ENCODE results near the gene SERPINB2. TPM values are rescaled to one million over a fixed set of nuclear protein-coding genes. Genes with fewer than 3 reads are reported as not detected.

Gene SERPINB2
- total and polyA plus RNA-seq, 10 of the 15 experiments (the other 5 are each of a cell fraction or from before 2014, with no cell fraction given) = 9.6 to 25.3 (median 14.0) TPM

- Histone ChIP-seq H3K9me3 (replicated peaks; ENCODE audit: control insufficient read depth, insufficient read depth, low read length) (no peaks in the 10 kb centered on the region), H3K27ac (ENCODE audit: control insufficient read depth, insufficient read depth) (no peak overlapping the region), H3K79me2 (ENCODE audit: control insufficient read depth, insufficient read depth, low read length) (no peaks in the 10 kb centered on the region), H3K4me2 (ENCODE audit: control insufficient read depth, insufficient read depth) (no peak overlapping the region), H2AFZ (ENCODE audit: control insufficient read depth, low read depth, low read length) (no peak overlapping the region), H4K20me1 (ENCODE audit: control insufficient read depth, insufficient read depth) (no peaks in the 10 kb centered on the region), H3K9ac (ENCODE audit: control insufficient read depth, insufficient read depth, low read length) (no peak overlapping the region), H3K27me3 (replicated peaks in 1 of 2; ENCODE audit: control insufficient read depth in 2 of 2, insufficient read depth in 2 of 2, low read length in 1 of 2) (no peaks in the 10 kb centered on the region), H3K4me3 (no peak overlapping the region), H3K36me3 (ENCODE audit: control insufficient read depth in 2 of 2, insufficient read depth in 2 of 2, low read length in 1 of 2) (no peaks in the 10 kb centered on the region), H3K4me1 (ENCODE audit: control insufficient read depth, insufficient read depth, low read length) (no peaks in the 10 kb centered on the region)
- ChIA-PET CTCF (interaction anchor here (0.9 to 1.5 kb wide), 3 partner anchors 55 to 131 kb away, joined by 3 read pairs; no protein-coding TSS in a partner anchor), SMC1A (ENCODE audit: uncharacterized antibody, unreplicated experiment) (interaction anchor here (1.6 kb wide), 1 partner anchor 54 kb away, joined by 6 read pairs; no protein-coding TSS in a partner anchor), POLR2A (no interaction called here), RAD21 (ENCODE audit: unreplicated experiment) (no interaction called here)
- in situ Hi-C loops (cut with MboI) = no loop called here
- FAIRE-seq (no peak), DNase-seq (ENCODE audit: low read depth, low spot score) (no peak), ATAC-seq (peak; percentile 38)
- BruUV-seq (replicated peaks) = no TSS peak
- 22% methylated on average over 4 of the region's 4 CpGs for WGBS (ENCODE audit: insufficient coverage, insufficient replicate concordance, low lambda C conversion rate, missing lambda C conversion rate)
- intact Hi-C loops (cut with micrococcal nuclease; ENCODE audit: unreplicated experiment) = no loop called here
- TF ChIP-seq TCF7 (IDR thresholded peaks at IDR 0.05; ENCODE audit: borderline replicate concordance) (no peak), POLR2AphosphoS2 (IDR thresholded peaks at IDR 0.05; ENCODE audit: low read depth, low read length) (no peak), NFXL1 (IDR thresholded peaks at IDR 0.05; ENCODE audit: borderline replicate concordance) (no peak), NFYB (IDR thresholded peaks at IDR 0.05; ENCODE audit: insufficient read depth, low read depth, low read length) (no peak), ZBED1 (IDR thresholded peaks at IDR 0.05; ENCODE audit: borderline replicate concordance) (peak; percentile 60; the same call in 1 of the 2 replicates), ETV6 (conservative IDR thresholded peaks at IDR 0.05 in 1 of 2, IDR thresholded peaks at IDR 0.05 in 1 of 2; ENCODE audit: borderline replicate concordance in 1 of 2, low read depth in 1 of 2) (peak in 1 of 2 experiments; percentile 83; a peak in 2 of 4 replicates), USF1 (IDR thresholded peaks at IDR 0.05; ENCODE audit: borderline replicate concordance, extremely low read length, insufficient read depth, low read depth, low read length) (no peak), JUNB (IDR thresholded peaks at IDR 0.05) (peak; percentile 75), FOXK2 (IDR thresholded peaks at IDR 0.05) (no peak), CHD2 (IDR thresholded peaks at IDR 0.05; ENCODE audit: borderline replicate concordance, low read depth, low read length) (no peak), ASH2L (IDR thresholded peaks at IDR 0.05; ENCODE audit: borderline replicate concordance, low read depth) (no peak), POLR2AphosphoS5 (IDR thresholded peaks at IDR 0.05; ENCODE audit: low read length) (no peak), POLR2A (IDR thresholded peaks at IDR 0.05; ENCODE audit: low read depth, low read length) (no peak), PKNOX1 (IDR thresholded peaks at IDR 0.05) (no peak), CREB1 (IDR thresholded peaks at IDR 0.05; ENCODE audit: low read depth) (0 out of 2 replicates have a peak, but pooled peaks have one; percentile 31), ZNF384 (IDR thresholded peaks at IDR 0.05; ENCODE audit: borderline replicate concordance, low read depth, low read length) (no peak), RUNX3 (IDR thresholded peaks at IDR 0.05; ENCODE audit: low read length) (peak; percentile 54; the same call in 1 of the 2 replicates)
- TF ChIP-seq, protein P1, sequence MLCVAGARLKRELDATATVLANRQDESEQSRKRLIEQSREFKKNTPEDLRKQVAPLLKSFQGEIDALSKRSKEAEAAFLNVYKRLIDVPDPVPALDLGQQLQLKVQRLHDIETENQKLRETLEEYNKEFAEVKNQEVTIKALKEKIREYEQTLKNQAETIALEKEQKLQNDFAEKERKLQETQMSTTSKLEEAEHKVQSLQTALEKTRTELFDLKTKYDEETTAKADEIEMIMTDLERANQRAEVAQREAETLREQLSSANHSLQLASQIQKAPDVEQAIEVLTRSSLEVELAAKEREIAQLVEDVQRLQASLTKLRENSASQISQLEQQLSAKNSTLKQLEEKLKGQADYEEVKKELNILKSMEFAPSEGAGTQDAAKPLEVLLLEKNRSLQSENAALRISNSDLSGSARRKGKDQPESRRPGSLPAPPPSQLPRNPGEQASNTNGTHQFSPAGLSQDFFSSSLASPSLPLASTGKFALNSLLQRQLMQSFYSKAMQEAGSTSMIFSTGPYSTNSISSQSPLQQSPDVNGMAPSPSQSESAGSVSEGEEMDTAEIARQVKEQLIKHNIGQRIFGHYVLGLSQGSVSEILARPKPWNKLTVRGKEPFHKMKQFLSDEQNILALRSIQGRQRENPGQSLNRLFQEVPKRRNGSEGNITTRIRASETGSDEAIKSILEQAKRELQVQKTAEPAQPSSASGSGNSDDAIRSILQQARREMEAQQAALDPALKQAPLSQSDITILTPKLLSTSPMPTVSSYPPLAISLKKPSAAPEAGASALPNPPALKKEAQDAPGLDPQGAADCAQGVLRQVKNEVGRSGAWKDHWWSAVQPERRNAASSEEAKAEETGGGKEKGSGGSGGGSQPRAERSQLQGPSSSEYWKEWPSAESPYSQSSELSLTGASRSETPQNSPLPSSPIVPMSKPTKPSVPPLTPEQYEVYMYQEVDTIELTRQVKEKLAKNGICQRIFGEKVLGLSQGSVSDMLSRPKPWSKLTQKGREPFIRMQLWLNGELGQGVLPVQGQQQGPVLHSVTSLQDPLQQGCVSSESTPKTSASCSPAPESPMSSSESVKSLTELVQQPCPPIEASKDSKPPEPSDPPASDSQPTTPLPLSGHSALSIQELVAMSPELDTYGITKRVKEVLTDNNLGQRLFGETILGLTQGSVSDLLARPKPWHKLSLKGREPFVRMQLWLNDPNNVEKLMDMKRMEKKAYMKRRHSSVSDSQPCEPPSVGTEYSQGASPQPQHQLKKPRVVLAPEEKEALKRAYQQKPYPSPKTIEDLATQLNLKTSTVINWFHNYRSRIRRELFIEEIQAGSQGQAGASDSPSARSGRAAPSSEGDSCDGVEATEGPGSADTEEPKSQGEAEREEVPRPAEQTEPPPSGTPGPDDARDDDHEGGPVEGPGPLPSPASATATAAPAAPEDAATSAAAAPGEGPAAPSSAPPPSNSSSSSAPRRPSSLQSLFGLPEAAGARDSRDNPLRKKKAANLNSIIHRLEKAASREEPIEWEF (IDR thresholded peaks at IDR 0.05; ENCODE audit: insufficient replicate concordance, low read depth, low read length) = no peak
Observed at GRCh38 chr18:63881851-63882250, 5.7 kb upstream of the SERPINB2 start.

Data from GM12878 (cell line).